Heart left ventricle (tissue), 16 donors: Measurements from ENCODE around the gene STH. TPM values are rescaled to one million over a fixed set of nuclear protein-coding genes. Genes with fewer than 3 reads are reported as not detected.

Source experiments
- ATAC-seq, 4 donors: fragments of 200-7000 bp; cut with Tn5 transposase; one replicate each; pipeline ENCODE4 v1.9.1; 2020 to 2022; ENCODE audit warnings: moderate library complexity in 4 of 4, mild to moderate bottlenecking in 3 of 4, moderate number of reproducible peaks in 1 of 4
- DNase-seq, 5 donors: peaks; one replicate each; pipeline ENCODE4 v3.0.0-alpha.2; 2020
- H3K27ac ChIP-seq, 12 donors: fragments of 200-600 bp; sonication (generic) in 4 of 12; one replicate each; pipeline versions ENCODE4 v1.5.0 to v1.8.0; 2016 to 2022; ENCODE audit warnings: mild to moderate bottlenecking in 2 of 12
- H3K27me3 ChIP-seq, 9 donors: fragments of 200-600 bp; sonication (generic) in 2 of 9; one replicate each; pipeline versions ENCODE4 v1.5.1 to v1.8.0; 2016 to 2022; ENCODE audit warnings: mild to moderate bottlenecking in 3 of 9
- H3K36me3 ChIP-seq, 9 donors: fragments of 200-600 bp; sonication (generic) in 2 of 9; one replicate each; pipeline versions ENCODE4 v1.5.0 to v1.8.0; 2018 to 2022; ENCODE audit warnings: mild to moderate bottlenecking in 2 of 9
- H3K4me1 ChIP-seq, 12 donors: fragments of 200-600 bp; sonication (generic) in 4 of 12; one replicate each; pipeline versions ENCODE4 v1.5.0 to v1.8.0; 2016 to 2022; ENCODE audit warnings: mild to moderate bottlenecking in 3 of 12
- H3K4me3 ChIP-seq, 12 donors: fragments of 200-600 bp; sonication (generic) in 4 of 12; one replicate each; pipeline versions ENCODE4 v1.5.0 to v1.8.0; 2017 to 2022; ENCODE audit warnings: mild to moderate bottlenecking in 9 of 12, moderate library complexity in 4 of 12
- H3K9me3 ChIP-seq, 12 donors: fragments of 200-600 bp; sonication (generic) in 4 of 12; one replicate each; pipeline versions ENCODE4 v1.5.0 to v1.8.0; 2016 to 2022; ENCODE audit warnings: mild to moderate bottlenecking in 1 of 12
- POLR2A ChIP-seq, 2 donors: fragments of 450-650 bp; IDR thresholded peaks; one replicate each; pipeline ENCODE4 v1.6.1; 2017; ENCODE audit warnings: antibody characterized with exemption in 2 of 2, mild to moderate bottlenecking in 2 of 2, moderate library complexity in 2 of 2
- WGBS, 4 donors: extraction: QIAGEN DNeasy Blood & Tissue Kit in 2 of 4; methylation state at CpG; one replicate each; pipeline versions ENCODE4 v1.1.5 to v1.1.7; 2013 to 2018; 5-methylcytosine and 5-hydroxymethylcytosine counted together
- intact Hi-C, 10 donors: fragments of 100-400 bp; cut with DNase I; formaldehyde crosslinking; loops; one replicate each; pipeline versions ENCODE4 v1.11.1 to v1.14.2; 2022
- polyA plus RNA-seq, 2 donors: library from polyadenylated mRNA; stranded (reverse); fragments of 200-250 nt; gene quantifications; one replicate each; pipeline ENCODE4 v1.2.3, GENCODE V29; 2013
- total RNA-seq, 9 donors: library from RNA; depleted of rRNA in 2 of 9; stranded (reverse); fragments of >200 nt in 2 of 9; fragmentation: NEBNext Ultra II Directional in 3 of 9; extraction: Animal tissue kit (Norgen Biotek cat#: 25700) in 3 of 9; gene quantifications; one replicate each; pipeline versions ENCODE4 v1.1.0 to v1.2.4, GENCODE V29; 2016 to 2023
- TF ChIP-seq, protein P1 (sequence below), 12 donors: fragments of 200-600 bp; sonication (generic) in 4 of 12; IDR thresholded peaks; one replicate each; pipeline versions ENCODE4 v1.5.0 to v1.8.0; 2018 to 2022; ENCODE audit warnings: antibody characterized with exemption in 12 of 12, mild to moderate bottlenecking in 5 of 12
- donor health status: ischemic (EF 13 %, LVEDD 7.1; RV severe dilation, severe dysfunction).
- donor health status: healthy with polysubstance abuse.
- donor health status: DM: no; HTN: yes; CAD: no.
- donor health status: DM: no; HTN: no; CAD: no.
- donor health status: ischemic (EF 25% LVEDD 6.9; RV normal size, moderate dysfunction).
- donor health status: ischemic (EF 25% LVEDD 5.7; RV mildly dilated, moderate dysfunction).
- donor health status: healthy.
- donor health status: DM: yes; HTN: yes; CAD: no.
- donor health status: ischemic (EF 35%, LVEDD 5.7; RV mildly dilated, moderate dysfunction).
- donor health status: nonischemic (EF 11% LVEDD 7.7; RV severe dilation, severe dysfunction).
- donor health status: DM: yes; HTN: yes; CAD: no.
- donor health status: PGD.
- donor health status: ischemic (EF 29% LVEDD 5.4; RV normal size, mild dysfunction).
- donor health status: nonischemic (EF 23%, LVEDD 6.1; RV moderate dilation, normal function).

STH gene
- total and polyA plus RNA-seq, 11 donors: 0.56 to 1.6 TPM; not detected in 9

DNA sequence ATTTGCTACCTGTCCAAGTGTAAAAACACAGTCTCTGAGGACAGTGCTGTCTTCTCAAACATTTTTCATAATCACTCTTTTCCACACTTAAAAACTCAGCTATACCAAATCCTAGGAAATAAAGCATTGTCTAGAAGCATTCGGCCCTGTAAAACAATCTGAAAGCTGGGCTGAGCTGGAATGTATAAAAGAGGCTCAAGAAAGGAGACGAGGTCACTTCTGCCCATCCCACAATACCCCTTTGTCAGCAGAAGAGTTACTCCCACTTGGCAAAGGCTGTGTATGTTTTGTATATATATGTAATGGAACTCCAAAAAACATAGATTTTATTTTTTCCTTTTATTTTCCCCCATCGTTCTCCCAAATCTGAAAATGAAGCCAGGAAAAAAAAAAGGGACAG lies 43.9 kb downstream of the STH start:
- Histone ChIP-seq H3K4me3 (no peak overlapping the region), H3K4me1 (peaks cover 0 to 49% (median 26%) of the 10 kb centered on the region in 12 donors), H3K27ac (peak overlapping the region in 1 of 12 donors; percentile 55), H3K9me3 (no peaks in the 10 kb centered on the region), H3K36me3 (peaks cover 0 to 93% (median 54%) of the 10 kb centered on the region in 9 donors), H3K27me3 (no peaks in the 10 kb centered on the region)
- intact Hi-C loops: loop anchor here in 8 of 10 donors (5.0 kb wide), 3 partner anchors 41 to 169 kb away; partner anchors contain the start of gene KANSL1 (in 3 of the 8)
- TF ChIP-seq, protein P1, sequence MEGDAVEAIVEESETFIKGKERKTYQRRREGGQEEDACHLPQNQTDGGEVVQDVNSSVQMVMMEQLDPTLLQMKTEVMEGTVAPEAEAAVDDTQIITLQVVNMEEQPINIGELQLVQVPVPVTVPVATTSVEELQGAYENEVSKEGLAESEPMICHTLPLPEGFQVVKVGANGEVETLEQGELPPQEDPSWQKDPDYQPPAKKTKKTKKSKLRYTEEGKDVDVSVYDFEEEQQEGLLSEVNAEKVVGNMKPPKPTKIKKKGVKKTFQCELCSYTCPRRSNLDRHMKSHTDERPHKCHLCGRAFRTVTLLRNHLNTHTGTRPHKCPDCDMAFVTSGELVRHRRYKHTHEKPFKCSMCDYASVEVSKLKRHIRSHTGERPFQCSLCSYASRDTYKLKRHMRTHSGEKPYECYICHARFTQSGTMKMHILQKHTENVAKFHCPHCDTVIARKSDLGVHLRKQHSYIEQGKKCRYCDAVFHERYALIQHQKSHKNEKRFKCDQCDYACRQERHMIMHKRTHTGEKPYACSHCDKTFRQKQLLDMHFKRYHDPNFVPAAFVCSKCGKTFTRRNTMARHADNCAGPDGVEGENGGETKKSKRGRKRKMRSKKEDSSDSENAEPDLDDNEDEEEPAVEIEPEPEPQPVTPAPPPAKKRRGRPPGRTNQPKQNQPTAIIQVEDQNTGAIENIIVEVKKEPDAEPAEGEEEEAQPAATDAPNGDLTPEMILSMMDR (IDR thresholded peaks at IDR 0.05): no peak
- TF ChIP-seq POLR2A (IDR thresholded peaks at IDR 0.05): no peak
- 70 to 81% (median 76%) methylated on average over 3 of the region's 3 CpGs for WGBS, 4 donors
- ATAC-seq: no peak
- no peak for DNase-seq

DNA sequence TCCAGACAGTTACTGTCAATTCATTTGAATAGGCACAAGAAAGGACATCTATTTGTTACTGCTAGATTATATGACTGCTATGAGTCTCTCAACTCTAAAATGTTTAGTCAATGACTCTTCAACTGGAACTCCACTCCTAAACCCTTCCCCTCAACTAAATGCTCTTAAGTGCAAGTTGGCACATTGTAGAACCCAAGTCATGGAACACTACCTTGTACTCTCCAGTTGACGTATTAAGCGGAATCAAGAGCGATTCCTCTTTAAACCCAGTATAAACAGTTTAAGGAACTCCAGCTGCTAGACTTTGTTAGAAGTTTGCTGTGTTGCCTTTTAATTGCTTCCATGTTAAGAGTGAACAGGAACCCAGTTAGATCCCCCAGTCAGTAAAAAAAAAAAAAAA lies 44.6 kb downstream of the STH start:
- TF ChIP-seq POLR2A (IDR thresholded peaks at IDR 0.05): no peak
- TF ChIP-seq, protein P1 (IDR thresholded peaks at IDR 0.05): no peak
- Histone ChIP-seq H3K36me3 (peaks cover 0 to 93% (median 54%) of the 10 kb centered on the region in 9 donors), H3K4me1 (peaks cover 0 to 48% (median 26%) of the 10 kb centered on the region in 12 donors), H3K4me3 (no peak overlapping the region), H3K9me3 (no peaks in the 10 kb centered on the region), H3K27ac (peak overlapping the region in 4 of 12 donors; percentile 27 to 58 (median 42)), H3K27me3 (no peaks in the 10 kb centered on the region)
- no peak for ATAC-seq
- no peak for DNase-seq
- WGBS, 4 donors: 81 to 90% (median 89%) methylated on average over 3 of the region's 3 CpGs
- intact Hi-C loops: loop anchor here (1.0 to 5.0 kb wide), 9 partner anchors 41 to 171 kb away; partner anchors contain the start of gene KANSL1 (in 7 of the 10)

DNA sequence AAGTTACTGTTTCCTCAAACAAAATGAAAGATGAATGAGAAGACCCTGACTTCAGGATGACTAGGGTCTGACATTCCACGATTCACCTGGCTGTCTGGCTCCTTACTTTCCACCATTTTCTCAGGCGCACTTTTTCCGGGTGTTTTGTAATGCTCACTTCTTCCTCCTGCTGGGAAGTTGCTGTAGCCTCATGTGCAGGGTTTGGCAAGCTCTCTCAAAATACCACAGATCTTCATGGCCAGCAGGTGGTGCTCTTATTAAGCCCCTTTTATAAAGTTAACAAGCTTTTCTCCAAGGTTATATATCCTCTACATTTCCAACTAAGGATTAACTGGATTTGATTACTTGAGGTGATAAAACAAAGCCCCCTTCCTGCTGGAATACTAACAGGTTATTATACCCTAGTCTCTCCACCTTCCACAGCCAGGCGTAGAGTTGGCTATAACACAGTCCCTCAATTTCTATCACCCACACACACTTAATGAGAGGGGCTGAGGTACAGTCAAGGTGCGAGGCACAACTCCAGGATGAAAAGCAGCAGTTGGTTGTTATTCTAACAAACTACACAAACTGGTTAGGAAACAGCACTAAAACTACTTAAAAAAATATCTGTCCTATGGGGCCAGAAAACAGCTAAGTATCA lies 45.4 kb downstream of the STH start:
- Histone ChIP-seq H3K27me3 (no peaks in the 10 kb centered on the region), H3K4me3 (peak overlapping the region in 1 of 12 donors; percentile 8), H3K4me1 (peaks cover 0 to 41% (median 21%) of the 10 kb centered on the region in 12 donors), H3K27ac (peak overlapping the region in 8 of 12 donors; percentile 3 to 58 (median 24)), H3K36me3 (peaks cover 0 to 92% (median 53%) of the 10 kb centered on the region in 9 donors), H3K9me3 (no peaks in the 10 kb centered on the region)
- no peak for TF ChIP-seq POLR2A (IDR thresholded peaks at IDR 0.05)
- TF ChIP-seq, protein P1 (IDR thresholded peaks at IDR 0.05): peak; percentile 75 to 95 (median 86)
- DNase-seq (peak in 4 of 5 donors; percentile 73 to 77 (median 75)), ATAC-seq (peak; percentile 33 to 86 (median 82))
- intact Hi-C loops: loop anchor here (1.0 to 5.0 kb wide), 9 partner anchors 42 to 170 kb away; partner anchors contain the start of gene KANSL1 (in 7 of the 10)
- WGBS, 4 donors: 26 to 45% (median 38%) methylated on average over 5 of the region's 5 CpGs

DNA sequence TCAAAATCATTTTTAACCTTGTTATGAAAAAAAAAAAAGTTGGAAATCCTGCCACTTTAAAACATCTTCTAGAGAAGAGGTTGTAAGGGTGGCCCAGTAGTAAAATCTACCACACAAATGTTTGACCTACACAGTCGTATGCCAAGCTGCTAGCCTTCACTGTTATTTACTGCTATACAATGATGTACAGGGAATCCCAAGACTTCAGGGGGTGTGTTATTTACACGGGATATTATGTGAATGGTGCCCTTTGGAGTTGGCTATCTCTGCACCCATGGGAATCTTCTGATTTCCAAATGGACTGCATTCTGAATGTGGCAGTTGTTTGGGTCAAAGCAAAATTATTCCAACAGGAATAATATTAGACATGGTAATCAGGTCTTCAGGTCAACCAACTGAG lies 45.9 kb downstream of the STH start:
- peak overlapping the region in 4 of 12 donors; percentile 17 to 60 (median 41) for H3K27ac ChIP-seq
- H3K36me3 ChIP-seq: peaks cover 0 to 92% (median 54%) of the 10 kb centered on the region in 9 donors

More for the DNA sequence above, 45.9 kb downstream of the STH start:
- Histone ChIP-seq H3K27me3 (no peaks in the 10 kb centered on the region), H3K4me3 (no peak overlapping the region), H3K4me1 (peaks cover 0 to 41% (median 16%) of the 10 kb centered on the region in 12 donors), H3K9me3 (no peaks in the 10 kb centered on the region)
- ATAC-seq (no peak), DNase-seq (no peak)
- intact Hi-C loops: loop anchor here (1.0 to 5.0 kb wide), 9 partner anchors 43 to 170 kb away; partner anchors contain the start of gene KANSL1 (in 8 of the 10)
- no peak for TF ChIP-seq POLR2A (IDR thresholded peaks at IDR 0.05)
- TF ChIP-seq, protein P1 (IDR thresholded peaks at IDR 0.05): no peak
- WGBS, 4 donors: 57 to 64% (median 60%) methylated on average over 2 of the region's 2 CpGs
